ENCODE data around the gene GAN.

The GAN gene

DNA sequence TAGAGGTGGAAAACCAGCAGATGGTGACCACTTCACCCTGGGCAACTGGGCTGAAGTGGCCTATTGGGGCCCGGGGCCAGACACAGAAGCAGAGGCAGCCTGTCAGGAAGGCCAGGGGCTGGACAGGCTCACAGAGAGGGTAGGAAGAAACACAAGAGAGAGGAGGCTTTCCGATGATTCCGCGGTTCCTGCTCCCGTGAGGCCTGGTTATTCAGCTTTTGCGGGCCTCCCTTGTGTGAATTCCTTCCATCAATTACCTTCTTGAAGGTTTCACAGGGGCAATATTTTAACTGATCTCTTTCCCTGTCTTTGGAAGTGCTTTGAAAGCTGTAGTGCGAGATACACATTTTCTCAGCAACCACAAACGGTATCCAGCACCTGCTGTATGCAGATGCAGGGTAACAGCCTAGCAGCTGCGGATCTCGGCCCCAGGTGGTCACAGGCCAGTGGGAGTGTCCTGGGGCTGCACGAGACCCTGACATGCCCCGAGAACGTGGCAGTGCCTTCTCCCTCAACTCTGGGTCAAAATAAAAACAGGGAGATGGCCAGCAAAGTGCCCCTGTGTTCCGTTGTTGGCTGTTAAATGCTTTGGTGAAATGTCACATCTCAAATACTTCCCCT, 118.3 kb downstream of the GAN start:
- H3K27ac ChIP-seq, result no peak overlapping the region

DNA sequence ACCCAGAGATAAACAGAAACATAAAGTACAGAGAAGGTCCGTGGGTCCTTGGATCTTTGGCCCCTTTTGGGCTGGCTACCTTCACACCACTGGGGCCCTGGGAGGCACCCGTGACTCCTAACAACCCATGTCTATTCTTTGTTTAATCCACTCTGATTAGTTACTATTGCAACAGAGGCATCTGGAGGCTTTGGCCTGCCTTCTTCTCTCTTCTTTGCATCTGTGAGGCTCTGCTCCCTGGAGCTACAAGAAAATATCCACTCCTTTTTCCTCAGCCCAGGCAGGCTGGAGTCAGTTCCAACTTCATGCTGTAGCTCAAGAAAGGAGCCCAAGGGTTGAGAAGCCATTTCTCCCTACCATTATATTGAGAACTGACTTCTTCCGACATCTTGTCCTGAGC, 120.3 kb downstream of the GAN start:
- TF ChIP-seq, protein P1, sequence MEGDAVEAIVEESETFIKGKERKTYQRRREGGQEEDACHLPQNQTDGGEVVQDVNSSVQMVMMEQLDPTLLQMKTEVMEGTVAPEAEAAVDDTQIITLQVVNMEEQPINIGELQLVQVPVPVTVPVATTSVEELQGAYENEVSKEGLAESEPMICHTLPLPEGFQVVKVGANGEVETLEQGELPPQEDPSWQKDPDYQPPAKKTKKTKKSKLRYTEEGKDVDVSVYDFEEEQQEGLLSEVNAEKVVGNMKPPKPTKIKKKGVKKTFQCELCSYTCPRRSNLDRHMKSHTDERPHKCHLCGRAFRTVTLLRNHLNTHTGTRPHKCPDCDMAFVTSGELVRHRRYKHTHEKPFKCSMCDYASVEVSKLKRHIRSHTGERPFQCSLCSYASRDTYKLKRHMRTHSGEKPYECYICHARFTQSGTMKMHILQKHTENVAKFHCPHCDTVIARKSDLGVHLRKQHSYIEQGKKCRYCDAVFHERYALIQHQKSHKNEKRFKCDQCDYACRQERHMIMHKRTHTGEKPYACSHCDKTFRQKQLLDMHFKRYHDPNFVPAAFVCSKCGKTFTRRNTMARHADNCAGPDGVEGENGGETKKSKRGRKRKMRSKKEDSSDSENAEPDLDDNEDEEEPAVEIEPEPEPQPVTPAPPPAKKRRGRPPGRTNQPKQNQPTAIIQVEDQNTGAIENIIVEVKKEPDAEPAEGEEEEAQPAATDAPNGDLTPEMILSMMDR (conservative IDR thresholded peaks at IDR 0.05), result no peak
- no peak for TF ChIP-seq ZFX (IDR thresholded peaks at IDR 0.05)

More for the DNA sequence above, 118.3 kb downstream of the GAN start:
- TF ChIP-seq, protein P1 (conservative IDR thresholded peaks at IDR 0.05), result no peak
- no peak for TF ChIP-seq ZFX (IDR thresholded peaks at IDR 0.05)

DNA sequence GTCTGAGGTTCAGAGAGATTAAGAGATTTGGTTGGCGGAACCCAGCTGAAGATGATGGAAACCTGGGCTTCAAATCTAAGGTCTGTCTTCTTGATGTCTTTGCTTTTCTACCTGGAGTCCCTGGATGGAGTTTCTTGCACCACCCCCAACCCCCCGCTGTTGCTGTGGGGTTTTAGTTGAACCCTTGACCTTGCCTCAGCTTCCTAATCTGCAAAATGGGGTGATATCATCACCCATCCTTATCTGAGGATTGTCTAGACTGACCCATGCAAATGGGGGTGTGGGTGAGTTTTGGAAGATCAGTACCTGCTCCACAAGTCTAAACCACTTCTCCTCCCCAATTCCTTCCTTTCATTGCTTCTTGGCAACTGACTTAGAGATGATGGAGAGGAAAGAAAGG, 120.8 kb downstream of the GAN start:
- TF ChIP-seq ZFX (IDR thresholded peaks at IDR 0.05), result no peak
- TF ChIP-seq, protein P1 (conservative IDR thresholded peaks at IDR 0.05), result no peak
- no peak overlapping the region for H3K27ac ChIP-seq

More for the DNA sequence above, 120.3 kb downstream of the GAN start:
- no peak overlapping the region for H3K27ac ChIP-seq

DNA sequence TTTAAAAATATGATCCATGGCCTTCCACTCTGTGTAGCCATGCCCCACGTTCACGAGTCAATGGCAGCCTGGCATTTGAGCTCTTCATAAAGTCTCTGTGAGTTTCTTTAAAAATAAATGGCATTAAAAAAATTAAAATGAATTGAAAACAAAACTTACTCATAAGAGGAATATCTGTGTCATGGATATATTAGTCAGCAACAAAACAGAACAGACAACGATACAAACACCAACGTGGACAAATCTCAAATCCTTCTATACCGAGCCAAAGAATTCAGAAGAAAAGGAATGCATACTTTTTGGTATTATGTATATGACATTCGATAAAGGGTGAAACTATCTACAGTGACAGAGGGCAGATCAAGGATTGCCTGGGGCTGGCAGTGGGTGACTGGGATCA, 121.6 kb downstream of the GAN start:
- TF ChIP-seq ZFX (IDR thresholded peaks at IDR 0.05), result no peak
- TF ChIP-seq, protein P1 (conservative IDR thresholded peaks at IDR 0.05), result no peak
- no peak overlapping the region for H3K27ac ChIP-seq

DNA sequence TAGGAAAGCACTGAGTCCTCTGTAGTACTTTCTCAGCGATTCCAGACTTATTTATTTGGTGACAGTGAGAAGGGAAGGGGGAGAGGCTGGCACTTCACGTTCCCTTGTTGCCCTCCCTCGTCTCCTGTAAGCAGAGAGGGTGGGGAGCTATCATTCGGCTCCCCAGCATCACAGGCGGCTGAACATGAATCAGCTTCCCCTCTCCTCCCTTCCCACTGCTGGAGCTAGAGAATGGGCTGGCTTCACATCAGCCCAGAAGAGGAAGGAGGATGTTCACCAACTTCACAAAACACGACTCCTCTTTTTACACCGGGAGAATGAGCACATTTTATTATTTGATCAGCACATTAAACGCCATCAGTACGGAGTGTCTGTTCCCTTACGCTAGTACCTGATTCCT, 123.1 kb downstream of the GAN start:
- no peak for TF ChIP-seq ZFX (IDR thresholded peaks at IDR 0.05)
- TF ChIP-seq, protein P1 (conservative IDR thresholded peaks at IDR 0.05), result no peak
- H3K27ac ChIP-seq, result no peak overlapping the region
